Cardiac muscle cell (in vitro differentiated cells and primary cell): Measurements from ENCODE around the gene KAZN. TPM values are rescaled to one million over a fixed set of nuclear protein-coding genes. Genes with fewer than 3 reads are reported as not detected.

ENCODE experiments used
- DNase-seq, 2 donors: peaks; one replicate each; pipeline versions ENCODE4 v3.0.0 to v3.0.0-alpha.2; 2010 to 2017; ENCODE audit warnings: low read depth in 1 of 2, low spot score in 1 of 2
- H3K27ac ChIP-seq: fragments of 200-600 bp; sonication (generic); 2 replicates; pipeline ENCODE4 v1.5.1; 2016
- H3K27me3 ChIP-seq: fragments of 200-600 bp; sonication (generic); 2 replicates; pipeline ENCODE4 v1.6.0; 2016; ENCODE audit warnings: control low read depth
- H3K36me3 ChIP-seq: fragments of 200-600 bp; sonication (generic); 2 replicates; pipeline ENCODE4 v1.5.1; 2016; ENCODE audit warnings: control low read depth
- H3K4me1 ChIP-seq: fragments of 200-600 bp; sonication (generic); 2 replicates; pipeline ENCODE4 v1.8.1; 2017; ENCODE audit warnings: low read depth, mild to moderate bottlenecking, mixed run types
- H3K4me3 ChIP-seq: fragments of 200-600 bp; sonication (generic); 2 replicates; pipeline ENCODE4 v1.5.1; 2016; ENCODE audit warnings: mild to moderate bottlenecking
- H3K9me3 ChIP-seq: fragments of 200-600 bp; sonication (generic); 2 replicates; pipeline ENCODE4 v1.5.1; 2017; ENCODE audit warnings: low read depth, mild to moderate bottlenecking, control low read depth
- CTCF ChIP-seq: IDR thresholded peaks from 2 replicates; pipeline ENCODE4 v1.5.1; 2012; ENCODE audit warnings: low read depth, mild to moderate bottlenecking, low read length
- polyA plus RNA-seq: library from polyadenylated mRNA; unstranded; fragments of >200 nt; fragmentation: Nextera tagmentation; extraction: Ambion mirVana; gene quantifications from 2 replicates; pipeline ENCODE4 v1.2.1, GENCODE V29; 2016
- total RNA-seq: library from RNA; depleted of rRNA; stranded (reverse); fragments of >200 nt; gene quantifications from 2 replicates; pipeline ENCODE4 v1.2.3, GENCODE V29; 2016

The KAZN gene
- total and polyA plus RNA-seq, 2 experiments from 2014 or later = 17.5 to 26.9 TPM

GRCh38 chr1:14689996-14690615, 91.6 kb downstream of the KAZN start:
- no peak for DNase-seq
- Histone ChIP-seq H3K4me1 (no peaks in the 10 kb centered on the region), H3K4me3 (no peak overlapping the region), H3K27ac (no peak overlapping the region), H3K27me3 (no peaks in the 10 kb centered on the region), H3K36me3 (no peaks in the 10 kb centered on the region), H3K9me3 (no peaks in the 10 kb centered on the region)
- no peak for TF ChIP-seq CTCF

- TF ChIP-seq CTCF = no peak
- no peak overlapping the region for H3K4me3 ChIP-seq
- no peaks in the 10 kb centered on the region for H3K4me1 ChIP-seq
- H3K27ac ChIP-seq = no peak overlapping the region
- no peaks in the 10 kb centered on the region for H3K27me3 ChIP-seq
- no peak for DNase-seq
- H3K36me3 ChIP-seq = no peaks in the 10 kb centered on the region
- H3K9me3 ChIP-seq = no peaks in the 10 kb centered on the region
These were observed 95.5 kb downstream of the KAZN start for GRCh38 chr1:14693949-14694348.

GRCh38 chr1:14694589-14694988, 96.1 kb downstream of the KAZN start:
- DNase-seq = no peak
- no peaks in the 10 kb centered on the region for H3K4me1 ChIP-seq

GRCh38 chr1:14696761-14697160, 98.3 kb downstream of the KAZN start:
- Histone ChIP-seq H3K4me1 (no peaks in the 10 kb centered on the region), H3K27ac (no peak overlapping the region), H3K9me3 (no peaks in the 10 kb centered on the region), H3K4me3 (no peak overlapping the region), H3K27me3 (no peaks in the 10 kb centered on the region), H3K36me3 (no peaks in the 10 kb centered on the region)
- no peak for TF ChIP-seq CTCF
- no peak for DNase-seq

More at GRCh38 chr1:14694589-14694988, 96.1 kb downstream of the KAZN start:
- TF ChIP-seq CTCF = no peak
- Histone ChIP-seq H3K27ac (no peak overlapping the region), H3K4me3 (no peak overlapping the region), H3K9me3 (no peaks in the 10 kb centered on the region), H3K36me3 (no peaks in the 10 kb centered on the region), H3K27me3 (no peaks in the 10 kb centered on the region)

- TF ChIP-seq CTCF = no peak
- Histone ChIP-seq H3K4me3 (no peak overlapping the region), H3K36me3 (no peaks in the 10 kb centered on the region), H3K27ac (no peak overlapping the region), H3K4me1 (no peaks in the 10 kb centered on the region), H3K9me3 (no peaks in the 10 kb centered on the region), H3K27me3 (no peaks in the 10 kb centered on the region)
- DNase-seq = no peak
These were observed 98.9 kb downstream of the KAZN start for GRCh38 chr1:14697353-14697752.
